ENCODE data around the gene USP5. TPM values are rescaled to one million over a fixed set of nuclear protein-coding genes. Genes with fewer than 3 reads are reported as not detected.

USP5 gene
- total and polyA plus RNA-seq, 2 of the 8 experiments (the other 6 are each of a cell fraction or from before 2014, with no cell fraction given) = 66.5 to 148 TPM

DNA sequence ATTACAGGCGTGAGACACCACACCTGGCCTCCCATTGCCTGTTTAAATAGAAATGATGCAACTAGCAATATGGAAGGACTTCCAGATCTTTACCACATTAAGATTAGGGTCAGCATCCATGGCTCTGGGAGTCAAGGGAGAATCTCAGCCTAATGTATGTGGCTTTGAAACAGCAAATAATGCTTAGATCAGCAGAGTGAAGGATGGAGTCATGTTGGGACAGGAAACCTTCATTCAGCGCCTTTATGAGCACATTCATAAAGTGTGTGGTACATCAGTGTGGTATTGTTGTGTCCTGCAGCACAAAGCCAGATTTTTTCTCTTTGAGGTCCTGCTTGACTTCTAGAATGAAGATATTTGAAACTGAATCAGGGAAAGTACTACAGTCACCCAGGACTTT lies 36.4 kb downstream of the USP5 start:
- Histone ChIP-seq H3K23ac (ENCODE audit: insufficient read length) (no peak overlapping the region), H3K4me2 (ENCODE audit: insufficient read depth in 1 of 2, low read depth in 2 of 2, low read length in 2 of 2) (no peak overlapping the region), H4K8ac (ENCODE audit: extremely low read depth, insufficient read depth, low read length) (no peak overlapping the region), H2BK12ac (ENCODE audit: low read depth, low read length) (peak overlapping the region; percentile 98; the same call in 1 of the 2 replicates), H3K36me3 (ENCODE audit: control insufficient read depth in 2 of 4, insufficient read depth in 4 of 4, low read length in 3 of 4) (peaks cover 0 to 20% (median 1%) of the 10 kb centered on the region in 4 experiments; a peak in 4 of 8 replicates), H3K56ac (replicated peaks; ENCODE audit: insufficient read length, low read depth, low read length) (no peak overlapping the region), H3K23me2 (ENCODE audit: low read depth, low read length) (no peaks in the 10 kb centered on the region), H2BK120ac (replicated peaks; ENCODE audit: low read depth, low read length) (no peak overlapping the region), H4K20me1 (replicated peaks in 1 of 2; ENCODE audit: control insufficient read depth in 1 of 2, insufficient read depth in 2 of 2, low read length in 2 of 2) (no peaks in the 10 kb centered on the region), H2BK20ac (ENCODE audit: low read length) (peak overlapping the region; percentile 62), H3K4me1 (replicated peaks in 1 of 4; ENCODE audit: control insufficient read depth in 3 of 4, insufficient read depth in 4 of 4, low read length in 3 of 4) (peaks cover 2 to 13% (median 8%) of the 10 kb centered on the region in 4 experiments; a peak in 6 of 7 replicates), H2BK5ac (ENCODE audit: low read depth, low read length) (peak overlapping the region; percentile 54; the same call in 1 of the 2 replicates), H3K79me1 (ENCODE audit: low read depth, low read length) (no peaks in the 10 kb centered on the region), H3K27me3 (replicated peaks in 1 of 4; ENCODE audit: control insufficient read depth in 3 of 4, extremely low read depth in 1 of 4, insufficient read depth in 3 of 4, low read length in 3 of 4) (no peaks in the 10 kb centered on the region), H2AFZ (ENCODE audit: low read length) (no peak overlapping the region), H2AK5ac (ENCODE audit: low read depth, low read length) (peak overlapping the region; percentile 100), H3K27ac (ENCODE audit: low read depth, low read length) (no peak overlapping the region), H3K18ac (ENCODE audit: extremely low read depth, low read length) (peak overlapping the region; percentile 76), H2BK15ac (ENCODE audit: low read length) (0 out of 2 replicates have a peak overlapping the region, but pooled peaks have one; percentile 5), H3K9ac (replicated peaks in 1 of 4; ENCODE audit: extremely low read depth in 1 of 4, low read depth in 3 of 4, low read length in 3 of 4) (no peak overlapping the region), H4K5ac (ENCODE audit: insufficient read length, low read depth, low read length) (no peak overlapping the region), H3K4me3 (ENCODE audit: extremely low read depth in 1 of 4, insufficient read depth in 2 of 4, low read depth in 3 of 4, low read length in 4 of 4) (no peak overlapping the region), H3K79me2 (ENCODE audit: control insufficient read depth in 1 of 2, insufficient read depth in 2 of 2, low read length in 2 of 2) (no peaks in the 10 kb centered on the region), H3K4ac (replicated peaks; ENCODE audit: insufficient read length, low read depth, low read length) (no peak overlapping the region), H3K14ac (ENCODE audit: insufficient read length) (no peak overlapping the region), H4K91ac (replicated peaks; ENCODE audit: insufficient read length, low read length) (peak overlapping the region; percentile 1), H3K9me3 (ENCODE audit: insufficient read depth in 2 of 2, low read depth in 1 of 2, low read length in 1 of 2) (no peaks in the 10 kb centered on the region)
- CTCF ChIA-PET (ENCODE audit: partially characterized antibody) = interaction anchor here (0.6 to 2.3 kb wide), 2 partner anchors 16 to 190 kb away, joined by 3 to 18 read pairs; partner anchors contain the start of gene SPSB2
- no peak for FAIRE-seq
- 95% methylated on average over 2 of the region's 2 CpGs; no CpG with 5 or more reads in 1 of the 2 experiments for WGBS, 2 experiments (ENCODE audit: extremely low coverage in 1 of 2, insufficient coverage in 1 of 2, insufficient read length in 1 of 2, insufficient replicate concordance in 2 of 2, low coverage in 1 of 2, low lambda C conversion rate in 2 of 2, missing lambda C conversion rate in 1 of 2)
- POLR2A ChIA-PET (ENCODE audit: partially characterized antibody) = interaction anchor here (4.1 to 7.8 kb wide), 2 partner anchors 16 to 21 kb away, joined by 26 to 86 read pairs; partner anchors contain the start of genes SPSB2 and TPI1
- no peak for DNase-seq (ENCODE audit: low read depth in 1 of 2, low spot score in 2 of 2)
- TF ChIP-seq RBBP5 (IDR thresholded peaks at IDR 0.05; ENCODE audit: borderline replicate concordance, low read depth, low read length) (no peak), MAFK (IDR thresholded peaks at IDR 0.05; ENCODE audit: low read depth, low read length) (peak; percentile 47; the same call in 1 of the 2 replicates)
- TF ChIP-seq, protein P1, sequence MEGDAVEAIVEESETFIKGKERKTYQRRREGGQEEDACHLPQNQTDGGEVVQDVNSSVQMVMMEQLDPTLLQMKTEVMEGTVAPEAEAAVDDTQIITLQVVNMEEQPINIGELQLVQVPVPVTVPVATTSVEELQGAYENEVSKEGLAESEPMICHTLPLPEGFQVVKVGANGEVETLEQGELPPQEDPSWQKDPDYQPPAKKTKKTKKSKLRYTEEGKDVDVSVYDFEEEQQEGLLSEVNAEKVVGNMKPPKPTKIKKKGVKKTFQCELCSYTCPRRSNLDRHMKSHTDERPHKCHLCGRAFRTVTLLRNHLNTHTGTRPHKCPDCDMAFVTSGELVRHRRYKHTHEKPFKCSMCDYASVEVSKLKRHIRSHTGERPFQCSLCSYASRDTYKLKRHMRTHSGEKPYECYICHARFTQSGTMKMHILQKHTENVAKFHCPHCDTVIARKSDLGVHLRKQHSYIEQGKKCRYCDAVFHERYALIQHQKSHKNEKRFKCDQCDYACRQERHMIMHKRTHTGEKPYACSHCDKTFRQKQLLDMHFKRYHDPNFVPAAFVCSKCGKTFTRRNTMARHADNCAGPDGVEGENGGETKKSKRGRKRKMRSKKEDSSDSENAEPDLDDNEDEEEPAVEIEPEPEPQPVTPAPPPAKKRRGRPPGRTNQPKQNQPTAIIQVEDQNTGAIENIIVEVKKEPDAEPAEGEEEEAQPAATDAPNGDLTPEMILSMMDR (IDR thresholded peaks at IDR 0.05; ENCODE audit: control extremely low read depth in 1 of 3, insufficient read depth in 1 of 3, low read depth in 1 of 3, low read length in 3 of 3) = no peak

Measured in H1 (cell line).